GM18868 (cell line): ENCODE data around the gene SCTR.
A peak's percentile ranks its signal among the peaks of the same experiment; 100 is the strongest.

ENCODE experiments used
- ATAC-seq: cut with Tn5 transposase; IDR thresholded peaks from one replicate; pipeline ENCODE4 v1.9.1; 2021; ENCODE audit warnings: mild to moderate bottlenecking, moderate library complexity; ENCODE audit not compliant: unreplicated experiment

The SCTR gene

GRCh38 chr2:119525614-119526013, 1.3 kb upstream of the SCTR start:
- ATAC-seq: no peak

GRCh38 chr2:119523383-119523951, 816 bp downstream of the SCTR start:
- ATAC-seq: no peak

DNA sequence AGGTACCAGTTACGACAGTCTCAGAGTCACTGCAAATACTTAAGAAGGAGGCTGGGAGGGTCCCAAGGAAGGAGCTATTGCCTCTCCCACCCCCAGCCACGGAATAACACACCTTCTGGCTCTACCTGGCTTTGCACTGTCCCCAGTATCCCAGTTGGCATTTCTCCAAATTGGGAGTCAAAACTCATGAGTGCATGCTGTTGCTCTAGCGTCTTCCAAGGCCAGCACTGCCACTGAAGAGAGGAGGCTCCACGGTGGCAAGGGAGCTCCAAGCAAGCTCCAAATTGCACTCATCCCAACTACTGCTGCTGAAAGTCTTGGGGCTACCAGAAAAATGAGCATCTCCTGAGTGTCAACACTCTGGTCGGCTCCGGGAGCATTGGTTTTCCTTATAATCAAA, 1.6 kb downstream of the SCTR start:
- ATAC-seq: no peak

GRCh38 chr2:119521433-119522050, 2.7 kb downstream of the SCTR start:
- no peak for ATAC-seq

- ATAC-seq: no peak
Measured at GRCh38 chr2:119520696-119521432, 3.4 kb downstream of the SCTR start.

- ATAC-seq: no peak
Measured at GRCh38 chr2:119519057-119519408, 5.2 kb downstream of the SCTR start.

- no peak for ATAC-seq
Measured at GRCh38 chr2:119518401-119519056, 5.8 kb downstream of the SCTR start.

GRCh38 chr2:119517433-119517832, 6.8 kb downstream of the SCTR start:
- ATAC-seq: peak; percentile 89

GRCh38 chr2:119516121-119516520, 8.2 kb downstream of the SCTR start:
- ATAC-seq: no peak

DNA sequence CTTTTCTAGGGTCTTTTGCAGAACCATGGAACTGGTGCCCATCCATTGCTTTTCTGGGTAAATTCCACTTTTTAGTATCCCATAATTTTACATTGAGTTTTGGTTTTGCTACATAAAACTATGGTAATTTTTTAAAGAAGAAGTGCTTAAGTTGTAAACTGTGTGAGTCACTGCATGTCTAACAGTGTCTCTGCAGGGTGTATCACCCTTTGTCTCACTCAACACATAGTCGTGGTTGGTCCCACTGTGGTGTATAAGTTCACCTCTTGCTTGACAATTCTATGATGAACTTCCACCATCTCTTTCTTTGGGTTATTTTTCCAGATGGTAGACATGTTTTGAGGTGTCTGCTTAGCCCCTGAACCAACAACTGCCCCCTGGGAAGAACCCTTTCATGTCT, 10.5 kb downstream of the SCTR start:
- ATAC-seq: no peak

- ATAC-seq: no peak
Measured at GRCh38 chr2:119512946-119513345, 11.3 kb downstream of the SCTR start.

DNA sequence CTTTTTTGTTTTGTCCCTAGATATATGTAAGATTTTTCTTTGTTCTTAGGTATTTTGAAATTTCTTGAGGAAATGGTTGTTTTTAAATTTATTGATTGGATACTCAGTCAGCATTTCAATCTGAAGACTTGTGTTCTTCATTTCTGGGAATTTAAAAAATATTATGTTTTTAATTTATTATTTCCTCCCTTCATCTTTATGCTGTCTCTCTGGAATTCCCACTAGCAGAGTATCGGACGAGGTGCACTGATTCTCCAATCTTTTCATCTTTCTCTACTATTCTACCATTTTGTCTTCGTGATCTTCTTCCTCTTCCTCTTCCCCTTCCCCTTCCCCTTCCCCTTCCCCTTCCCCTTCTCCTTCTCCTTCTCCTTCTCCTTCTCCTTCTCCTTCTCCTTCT, 12.3 kb downstream of the SCTR start:
- no peak for ATAC-seq

GRCh38 chr2:119508756-119509155, 15.5 kb downstream of the SCTR start:
- ATAC-seq: no peak

DNA sequence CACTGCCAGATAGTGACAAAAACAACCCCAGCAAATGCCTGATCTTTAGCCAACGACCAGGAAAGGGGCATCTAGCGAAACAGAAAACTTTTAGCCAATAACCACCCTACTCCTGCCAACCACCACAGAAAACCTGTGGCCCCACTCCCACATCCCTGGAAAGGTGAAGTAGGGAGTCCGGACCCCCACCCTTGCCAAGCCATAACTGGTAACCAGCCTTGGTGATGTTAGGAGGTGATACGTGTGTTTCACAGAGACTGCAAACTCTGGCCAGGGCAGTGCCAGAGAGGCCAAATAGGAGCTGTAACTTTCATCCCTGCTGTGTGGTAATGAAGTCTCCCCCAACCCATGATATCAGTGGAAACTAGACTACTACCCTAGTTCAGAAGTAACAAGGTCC, 27.6 kb downstream of the SCTR start:
- ATAC-seq: no peak

GRCh38 chr2:119495948-119496347, 28.3 kb downstream of the SCTR start:
- ATAC-seq: no peak

- ATAC-seq: no peak
Measured at GRCh38 chr2:119494163-119494790, 30.0 kb downstream of the SCTR start.

GRCh38 chr2:119491776-119492525, 32.3 kb downstream of the SCTR start:
- ATAC-seq: no peak

DNA sequence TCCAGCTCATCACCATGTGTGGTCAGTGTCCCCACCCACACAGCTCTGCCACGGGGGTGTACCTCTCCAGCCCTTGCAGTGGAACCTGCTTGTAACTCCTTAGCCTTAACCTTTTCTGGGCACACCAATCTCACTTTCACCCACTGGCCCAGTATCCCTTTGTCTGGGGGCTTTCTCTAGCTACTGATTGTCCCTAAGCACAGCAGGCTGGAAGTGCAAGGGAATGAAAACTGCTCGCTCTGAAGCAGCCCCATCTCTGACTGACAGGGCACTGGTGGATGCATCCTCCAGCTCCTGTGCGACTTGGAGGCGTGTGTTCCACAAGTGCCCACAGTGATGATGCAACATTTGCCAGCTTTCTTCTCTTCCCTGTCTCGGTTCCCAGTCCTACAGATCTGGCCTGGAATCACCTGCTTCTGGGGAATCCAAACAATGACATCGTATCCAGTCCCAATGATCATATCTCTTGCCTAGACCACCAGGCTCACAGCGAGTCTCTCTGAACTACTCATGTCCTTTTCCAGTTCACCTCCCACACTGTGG, 33.6 kb downstream of the SCTR start:
- no peak for ATAC-seq

GRCh38 chr2:119490106-119490505, 34.2 kb downstream of the SCTR start:
- ATAC-seq: no peak

GRCh38 chr2:119489232-119489952, 34.9 kb downstream of the SCTR start:
- ATAC-seq: no peak
